Stimulated activated naive CD4-positive, alpha-beta T cell (primary cell): ENCODE data around the gene PRIMA1.

ENCODE experiments used
- DNase-seq, 6 experiments: peaks; one replicate each; lab custom pipeline; 2025; lab: John Stamatoyannopoulos, UW

The PRIMA1 gene

GRCh38 chr14:93753647-93754046 lies 34.6 kb downstream of the PRIMA1 start:
- DNase-seq, result no peak

DNA sequence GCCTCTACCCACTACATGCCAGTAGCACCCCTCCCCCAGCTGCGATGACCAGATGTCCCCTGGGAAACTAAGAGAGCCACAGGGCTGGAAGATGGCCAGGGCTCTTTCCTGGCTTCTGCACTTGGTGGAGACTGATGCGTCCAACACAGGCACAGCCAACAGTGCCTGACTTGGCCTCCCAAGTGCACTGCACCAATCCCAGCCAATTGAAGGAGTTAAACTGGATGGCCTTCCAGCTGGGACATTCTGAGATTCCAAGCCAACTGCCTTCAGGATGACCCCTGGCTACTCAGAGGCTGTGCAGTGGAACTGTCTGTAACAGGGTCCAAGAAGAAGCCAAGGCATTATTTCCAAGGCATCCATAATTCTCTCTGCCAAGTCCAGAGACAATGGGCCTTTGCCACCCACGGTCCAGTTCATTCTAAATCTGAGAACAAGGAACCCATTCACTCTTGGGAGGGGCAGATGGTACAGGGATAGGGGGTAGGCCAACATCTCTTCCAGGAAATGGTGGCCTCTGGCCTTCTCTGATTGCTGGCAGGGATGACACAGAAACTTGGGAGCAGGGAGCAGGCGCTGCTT lies 35.2 kb downstream of the PRIMA1 start:
- no peak for DNase-seq

DNA sequence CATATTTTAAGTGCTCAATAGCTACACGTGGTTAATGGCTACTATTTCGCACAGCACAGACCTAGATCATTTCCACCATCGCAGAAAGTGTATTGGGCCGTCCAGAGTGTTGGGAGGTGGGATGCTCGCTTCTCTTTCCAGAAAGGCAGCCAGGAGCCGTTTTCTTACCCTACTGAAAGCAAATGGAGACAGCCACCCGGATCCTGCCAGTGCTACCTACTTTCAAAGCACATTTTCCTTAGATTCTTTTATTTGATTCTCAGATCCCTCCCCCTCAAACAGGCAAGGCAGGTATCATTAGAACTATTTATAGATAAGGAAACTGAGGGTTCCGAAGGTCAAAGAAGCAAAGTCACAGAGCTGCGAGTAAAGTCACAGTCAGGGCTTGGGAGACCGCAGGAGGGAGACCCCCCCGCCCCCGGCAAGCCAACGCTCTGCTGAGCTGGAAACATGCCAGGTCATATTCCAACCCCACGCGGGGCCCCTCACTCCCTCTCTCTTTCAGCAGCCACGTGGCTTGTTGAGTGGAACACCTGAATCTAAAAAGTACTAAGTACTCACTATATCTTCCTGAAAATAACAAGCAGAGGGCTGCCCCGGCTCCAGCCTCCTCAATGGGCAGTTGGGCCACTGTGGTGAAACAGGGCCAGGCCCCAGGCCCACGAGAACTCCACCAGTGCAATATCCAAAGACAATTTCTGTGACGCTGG lies 36.2 kb downstream of the PRIMA1 start:
- no peak for DNase-seq

DNA sequence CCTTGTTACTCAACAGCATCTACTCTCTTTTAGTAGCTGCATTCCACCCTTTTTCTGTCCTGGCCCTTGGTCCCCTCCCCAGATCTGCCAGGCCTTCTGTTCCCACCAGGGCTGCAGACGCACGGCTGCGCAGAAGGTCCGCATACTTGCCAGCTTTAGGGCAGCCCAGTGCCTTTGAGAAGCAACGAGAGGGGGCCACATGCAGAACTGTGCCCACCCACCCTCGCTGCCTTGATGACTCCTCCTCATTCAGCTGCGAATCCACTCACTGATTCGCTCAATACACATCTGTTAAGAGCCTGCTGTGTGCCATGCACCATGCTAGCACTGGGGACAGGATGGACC lies 39.2 kb downstream of the PRIMA1 start:
- DNase-seq, result no peak

GRCh38 chr14:93748208-93749075 lies 39.8 kb downstream of the PRIMA1 start:
- DNase-seq, result no peak

- DNase-seq, result no peak
Observed at GRCh38 chr14:93747560-93747959, 40.7 kb downstream of the PRIMA1 start.

DNA sequence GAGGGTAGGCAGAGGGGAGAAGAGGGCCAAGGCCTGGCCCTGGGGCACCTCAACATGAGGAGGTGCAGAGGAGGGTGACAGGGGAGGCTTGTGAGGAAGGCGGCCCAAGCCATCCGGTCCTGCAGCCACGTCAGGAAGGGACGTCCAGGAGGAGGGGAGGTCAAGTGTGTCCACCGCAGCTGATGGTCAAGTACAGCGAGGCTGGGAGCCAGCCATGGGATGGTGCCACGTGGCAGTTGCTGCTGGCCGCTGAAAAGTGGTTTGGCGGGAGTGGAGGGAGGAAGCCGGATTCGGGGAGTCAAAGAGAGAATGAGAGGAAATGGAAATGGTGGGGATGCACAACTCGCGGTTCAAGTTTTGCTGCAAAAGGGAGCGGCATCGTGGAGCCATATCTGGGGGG lies 41.2 kb downstream of the PRIMA1 start:
- no peak for DNase-seq

- no peak for DNase-seq
Observed at GRCh38 chr14:93745603-93746273, 42.5 kb downstream of the PRIMA1 start.

GRCh38 chr14:93744876-93745275 lies 43.4 kb downstream of the PRIMA1 start:
- no peak for DNase-seq

DNA sequence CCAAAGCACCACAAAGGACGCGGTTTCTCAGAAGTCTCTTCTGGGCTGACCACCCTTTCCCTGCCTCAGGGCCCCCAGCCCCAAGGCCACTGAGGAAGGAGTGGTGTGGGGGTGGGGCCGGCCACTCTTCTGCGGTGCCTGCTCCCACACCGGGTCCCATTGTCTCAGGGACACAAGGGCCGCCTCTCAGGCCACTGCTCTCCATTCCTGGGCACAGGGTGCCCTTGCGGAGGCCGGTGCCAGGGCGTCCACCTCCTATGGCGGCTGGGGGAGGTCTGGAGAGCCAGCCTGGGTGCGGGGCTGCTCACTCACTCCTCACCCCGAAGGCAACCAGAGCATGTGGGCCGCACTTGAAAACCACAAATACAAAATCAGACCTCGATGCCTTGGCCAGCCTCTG lies 44.1 kb downstream of the PRIMA1 start:
- no peak for DNase-seq

DNA sequence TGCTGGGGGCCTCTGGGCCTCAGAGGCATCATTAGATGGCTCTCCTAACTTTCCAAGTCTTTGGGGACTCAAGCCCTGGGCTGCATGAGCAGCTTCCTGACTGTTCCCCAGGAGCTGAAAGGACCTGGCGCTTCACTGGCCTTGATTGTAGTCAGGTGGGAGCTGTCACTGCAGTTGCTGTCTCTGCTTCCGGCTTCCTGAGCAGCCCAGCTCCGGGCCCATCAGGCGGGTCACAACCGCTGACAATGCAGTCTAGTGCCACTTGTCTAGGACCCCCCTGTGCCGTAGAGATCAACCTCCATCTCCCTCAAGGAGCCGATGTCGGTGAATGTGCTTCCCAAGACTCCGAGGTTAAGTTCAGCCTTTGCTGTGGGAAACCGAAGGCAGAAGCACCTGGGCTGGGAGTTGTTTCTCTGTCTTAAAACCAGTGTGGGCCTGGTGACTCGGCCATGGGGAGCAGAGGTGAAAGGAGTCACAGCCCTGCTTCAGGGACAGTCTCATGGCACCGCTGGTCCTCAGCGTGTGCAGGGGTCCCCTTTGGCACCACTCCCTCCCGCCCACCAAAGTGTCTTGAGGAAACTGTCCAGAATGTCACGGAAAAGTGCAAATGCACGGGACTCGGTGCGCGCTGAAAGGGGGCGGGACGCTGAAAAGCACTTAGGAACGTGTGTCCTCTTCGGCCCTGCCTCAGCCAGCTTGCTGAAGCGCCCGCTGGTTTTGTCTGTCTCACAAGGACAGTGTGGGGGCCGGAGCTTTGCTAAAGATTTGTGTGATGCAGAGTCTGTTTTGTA lies 44.8 kb downstream of the PRIMA1 start:
- no peak for DNase-seq

GRCh38 chr14:93742761-93743160 lies 45.5 kb downstream of the PRIMA1 start:
- no peak for DNase-seq

GRCh38 chr14:93741556-93742230 lies 46.6 kb downstream of the PRIMA1 start:
- DNase-seq, result no peak

GRCh38 chr14:93737634-93738033 lies 50.7 kb downstream of the PRIMA1 start:
- no peak for DNase-seq

GRCh38 chr14:93736378-93737014 lies 51.8 kb downstream of the PRIMA1 start:
- no peak for DNase-seq

DNA sequence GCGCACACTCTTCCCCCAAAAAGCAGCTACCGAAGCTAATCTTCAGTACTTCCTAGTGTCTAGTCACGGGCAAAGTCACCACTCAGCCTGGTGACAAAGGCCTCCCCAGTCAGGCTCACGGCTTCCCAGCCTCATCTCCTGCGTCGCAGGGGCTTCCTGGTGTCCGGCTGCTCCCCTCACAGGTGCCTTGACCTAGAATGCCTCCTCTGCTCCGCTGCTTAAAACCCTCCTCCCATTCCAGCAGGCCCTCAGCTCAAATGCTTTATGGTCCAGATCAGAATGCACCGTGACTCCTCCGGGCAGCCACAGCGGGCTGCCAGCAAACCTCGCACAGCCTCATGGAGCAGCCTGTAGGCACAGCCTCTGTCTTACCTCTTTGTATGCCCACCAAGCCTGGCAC lies 53.1 kb downstream of the PRIMA1 start:
- DNase-seq, result no peak

DNA sequence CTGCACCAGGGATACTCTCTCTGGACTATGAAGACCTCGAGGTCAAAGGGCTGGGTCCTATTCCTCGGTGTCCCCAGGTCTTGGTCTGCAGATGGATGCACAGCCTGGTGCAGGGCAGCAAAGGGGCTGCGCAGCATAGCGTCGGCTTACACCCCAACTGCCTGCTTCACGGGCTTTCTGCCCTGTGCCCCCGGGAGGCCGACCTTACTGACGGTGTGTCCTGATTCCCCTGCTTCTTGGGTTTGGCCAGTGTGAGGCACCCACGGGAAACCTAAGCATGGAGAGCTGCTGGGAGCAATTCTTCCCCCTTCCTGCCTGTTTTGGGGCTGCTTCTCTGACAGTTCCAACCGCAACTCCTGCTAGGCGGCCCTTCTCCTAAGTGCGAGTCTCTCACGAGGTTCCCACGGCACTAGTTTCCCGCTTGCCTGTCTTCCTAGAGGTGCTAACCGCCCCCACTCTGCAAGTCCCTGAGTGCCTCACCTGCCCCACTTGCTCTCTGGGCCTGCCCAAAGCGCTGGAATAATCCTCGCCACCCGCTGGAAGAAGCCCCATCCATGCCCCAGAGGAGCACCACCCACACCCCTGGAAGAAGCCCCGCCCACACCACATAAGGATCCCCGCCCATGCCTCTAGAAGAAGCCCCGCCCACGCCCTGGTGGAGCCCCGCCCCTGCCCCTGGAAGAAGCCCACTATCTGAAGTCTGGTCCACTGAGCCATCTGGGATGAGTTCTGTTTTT lies 54.0 kb downstream of the PRIMA1 start:
- no peak for DNase-seq

DNA sequence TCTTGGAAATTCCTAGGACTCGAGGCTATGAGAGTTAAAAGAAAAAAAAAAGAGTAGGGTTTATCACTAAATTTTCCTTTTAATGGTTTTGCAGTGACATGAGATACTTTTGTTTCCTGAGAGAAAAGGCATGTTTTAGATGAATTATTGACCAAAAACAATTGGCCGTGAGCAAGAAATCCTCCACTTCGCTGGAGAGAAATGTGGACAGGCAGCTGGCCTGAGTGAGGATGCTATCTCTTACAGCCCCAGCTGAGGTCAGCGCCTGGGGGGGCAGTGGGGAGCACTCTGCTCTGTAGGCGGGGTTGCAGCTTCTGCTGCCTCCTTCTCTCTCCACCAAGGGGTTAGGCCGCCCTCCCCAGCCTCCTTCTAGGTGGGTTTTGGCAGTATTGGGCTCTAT lies 54.7 kb downstream of the PRIMA1 start:
- DNase-seq, result no peak

DNA sequence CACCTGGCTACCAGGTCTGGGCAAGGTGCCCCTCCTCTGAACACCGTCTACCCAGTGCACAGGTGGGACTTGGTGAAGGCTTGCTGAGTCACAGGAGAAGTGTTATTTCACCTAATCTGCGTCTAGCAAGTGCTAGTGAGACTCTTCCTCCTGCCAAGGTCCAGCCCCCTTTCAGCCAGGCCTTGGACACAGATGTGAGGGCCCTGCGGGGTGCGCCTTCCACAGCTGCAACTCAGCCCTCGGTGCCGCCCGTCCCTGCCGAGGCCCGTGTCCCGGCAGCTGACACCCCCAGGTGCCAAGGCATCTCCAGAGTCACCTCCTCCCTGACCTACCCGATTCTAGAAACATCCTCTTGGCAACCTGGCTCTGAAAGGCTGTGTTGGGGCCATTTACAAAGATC lies 55.1 kb downstream of the PRIMA1 start:
- DNase-seq, result no peak

GRCh38 chr14:93732524-93732923 lies 55.8 kb downstream of the PRIMA1 start:
- DNase-seq, result no peak
